ENCODE results near the gene EFNA1.
"Not testable (repeated sequence)": the region's sequence is repeated elsewhere in the genome, so short reads cannot be mapped to it uniquely, and the experiment has no call there.

The EFNA1 gene

DNA sequence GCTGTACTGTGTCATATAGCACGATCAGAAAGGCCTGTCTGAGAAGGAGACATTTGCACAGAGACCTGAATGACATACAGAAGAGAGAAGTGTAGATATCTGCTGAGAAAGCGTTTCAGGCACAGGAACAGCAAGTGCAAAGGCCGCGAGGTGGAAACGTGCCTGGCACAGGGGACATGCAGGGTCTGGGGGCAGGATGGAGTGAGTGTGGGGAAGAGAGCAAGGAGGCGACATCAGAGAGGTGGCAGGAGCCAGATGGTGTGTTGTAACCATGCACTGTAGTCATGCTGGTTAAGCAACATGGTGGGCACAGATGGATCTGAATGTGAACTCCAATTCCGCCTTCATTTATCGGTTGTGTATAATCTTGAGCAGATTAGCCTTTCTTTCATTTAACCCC is 32.5 kb downstream of the EFNA1 start:
- DNase-seq, result no peak

DNA sequence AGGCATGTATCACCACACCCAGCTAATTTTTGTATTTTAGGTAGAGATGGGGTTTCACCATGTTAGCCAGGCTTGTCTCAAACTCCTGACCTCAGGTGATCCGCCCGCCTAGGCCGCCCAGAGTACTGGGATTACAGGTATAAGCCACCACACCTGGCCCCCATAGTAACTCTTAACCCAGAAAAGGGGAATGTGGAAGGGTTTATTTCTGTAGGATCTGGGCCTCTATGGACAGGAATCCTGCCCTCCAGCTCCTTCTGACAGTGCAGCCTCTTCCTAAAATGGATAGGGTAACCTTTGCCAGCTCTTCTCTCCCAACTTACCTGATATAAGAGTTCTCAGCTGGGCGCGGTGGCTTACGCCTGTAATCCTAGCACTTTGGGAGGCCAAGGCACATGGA is 35.0 kb downstream of the EFNA1 start:
- not testable (repeated sequence) for DNase-seq

DNA sequence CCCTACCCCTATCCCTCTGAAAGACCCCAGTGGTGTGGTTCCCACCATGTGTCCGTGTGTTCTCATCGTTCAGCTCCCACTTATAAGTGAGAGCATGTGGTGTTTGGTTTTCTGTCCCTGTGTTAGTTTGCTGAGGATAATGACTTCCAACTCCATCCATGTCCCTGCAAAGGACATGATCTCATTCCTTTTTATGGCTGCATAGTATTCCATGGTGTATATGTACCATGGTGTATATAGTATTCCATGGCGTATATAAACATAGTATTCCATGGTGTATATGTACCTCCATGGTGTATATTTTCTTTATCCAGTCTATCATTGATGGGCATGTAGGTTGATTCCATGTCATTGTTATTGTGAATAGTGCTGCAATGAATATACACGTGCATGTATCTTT is 36.1 kb downstream of the EFNA1 start:
- DNase-seq, result not testable (repeated sequence)

DNA sequence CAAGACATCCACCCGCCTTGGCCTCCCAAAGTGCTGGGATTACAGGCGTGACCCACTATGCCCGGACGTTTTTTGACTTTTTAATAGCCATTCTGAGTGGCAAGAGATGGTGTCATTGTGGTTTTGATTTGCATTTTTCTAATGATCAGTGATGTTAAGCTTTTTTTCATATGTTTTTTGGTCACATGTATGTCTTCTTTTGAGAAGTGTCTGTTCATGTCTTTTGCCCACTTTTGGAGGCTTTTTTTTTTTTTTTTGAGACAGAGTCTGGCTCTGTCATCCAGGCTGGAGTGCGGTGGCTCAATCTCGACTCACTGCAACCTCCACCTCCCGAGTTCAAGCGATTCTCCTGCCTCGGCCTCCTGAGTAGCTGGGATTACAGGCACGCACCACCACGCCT is 36.9 kb downstream of the EFNA1 start:
- not testable (repeated sequence) for DNase-seq

DNA sequence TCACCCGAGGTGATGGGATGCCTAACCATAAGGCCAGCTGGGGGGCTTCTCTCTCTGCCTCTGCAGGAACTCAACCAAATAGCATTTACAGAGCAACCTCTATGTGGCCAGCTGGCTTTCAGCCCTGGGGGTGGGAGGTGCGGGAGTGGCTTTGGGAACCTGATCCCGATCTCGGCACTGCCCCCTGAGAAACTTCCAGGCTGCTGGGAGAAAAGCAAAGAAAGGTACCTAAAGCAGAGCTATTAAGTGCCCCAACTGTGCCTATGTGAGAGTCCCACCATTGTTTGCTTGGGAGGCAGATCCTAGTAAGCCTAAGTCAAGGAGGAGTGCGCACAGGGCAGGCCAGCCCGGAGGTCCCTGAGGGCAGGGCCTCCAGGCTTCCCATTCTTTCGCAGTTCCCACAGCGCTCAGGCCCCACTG is 38.4 kb downstream of the EFNA1 start:
- DNase-seq, result no peak

DNA sequence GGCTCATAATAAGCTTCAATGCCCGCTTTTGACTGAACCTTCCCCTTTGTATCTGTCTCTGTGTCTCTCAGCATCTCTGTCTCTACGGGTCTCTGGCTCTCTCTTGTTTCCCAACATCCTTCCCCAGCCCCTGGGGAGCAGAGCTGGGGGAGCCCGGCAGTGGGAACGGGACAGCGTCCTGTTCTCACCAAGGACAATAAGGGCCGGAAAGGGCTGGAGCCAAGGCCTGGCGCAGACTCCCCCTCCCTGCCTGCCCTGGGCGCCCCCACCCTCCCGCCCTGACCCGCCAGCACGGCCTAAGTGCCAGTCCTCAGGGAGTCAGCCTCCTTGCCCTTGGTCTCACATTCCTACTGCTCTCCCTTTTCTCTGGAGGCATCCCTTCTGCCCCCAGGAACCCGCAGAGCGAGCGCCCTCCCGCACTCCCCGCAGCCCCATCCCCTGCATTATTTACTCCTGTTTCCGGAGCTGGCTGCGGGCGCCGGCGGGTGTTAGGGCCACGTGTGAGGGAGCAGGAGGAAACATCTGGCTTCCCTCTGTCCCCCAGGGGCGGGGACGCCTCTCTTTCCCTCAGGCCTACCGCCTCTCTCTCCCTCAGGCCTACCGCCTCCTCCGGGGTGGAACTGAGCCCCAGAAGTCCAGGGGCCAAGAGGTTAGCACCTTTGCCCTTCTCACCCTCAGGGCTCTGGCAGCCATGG is 38.9 kb downstream of the EFNA1 start:
- DNase-seq, result peak; percentile 89 to 92

DNA sequence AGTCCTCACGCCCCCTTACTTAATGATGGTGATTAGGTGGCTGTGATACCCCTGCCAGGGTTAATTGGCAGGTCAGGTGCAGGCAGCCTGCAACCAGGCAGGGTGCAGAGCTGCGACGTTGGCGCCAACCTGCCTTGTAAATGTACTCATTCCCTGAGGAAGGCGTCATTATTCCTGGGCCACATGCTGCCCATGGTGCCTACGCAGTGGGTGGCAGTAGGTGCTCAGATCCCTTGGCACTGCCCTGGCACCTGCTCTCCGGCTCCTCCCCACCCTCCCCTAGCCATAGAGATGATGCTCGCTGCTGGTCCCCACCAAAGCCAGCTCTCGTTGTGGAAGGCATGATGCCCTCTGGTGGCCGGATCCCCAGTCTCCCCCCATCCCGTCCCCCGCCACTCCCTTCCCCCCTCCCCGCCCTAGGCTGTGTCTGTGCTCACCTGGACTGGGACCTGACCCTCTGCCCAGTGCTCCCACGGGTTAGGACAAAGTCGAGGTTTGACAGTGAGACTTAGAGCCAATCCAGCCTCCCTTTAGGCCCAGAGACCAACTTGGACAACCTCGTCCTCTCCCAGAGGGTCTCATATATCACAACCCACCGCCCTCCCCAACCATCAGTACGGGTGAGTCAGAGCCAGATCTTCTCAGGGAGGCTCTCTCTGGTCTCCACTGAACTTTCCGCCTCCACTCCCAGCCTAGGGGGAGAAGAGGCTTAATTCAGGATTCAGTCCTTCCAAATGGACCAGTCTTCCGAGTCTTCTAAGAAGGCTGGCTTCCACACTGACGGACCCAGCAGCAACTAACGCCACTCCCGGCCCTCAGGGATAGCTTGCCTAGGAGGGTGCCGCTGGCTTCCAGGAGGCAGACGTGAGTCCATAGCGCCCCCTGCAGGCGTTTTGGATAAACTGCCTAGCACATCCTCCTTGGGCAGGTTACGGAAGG is 39.8 kb downstream of the EFNA1 start:
- peak; percentile 68 to 91 for DNase-seq

DNA sequence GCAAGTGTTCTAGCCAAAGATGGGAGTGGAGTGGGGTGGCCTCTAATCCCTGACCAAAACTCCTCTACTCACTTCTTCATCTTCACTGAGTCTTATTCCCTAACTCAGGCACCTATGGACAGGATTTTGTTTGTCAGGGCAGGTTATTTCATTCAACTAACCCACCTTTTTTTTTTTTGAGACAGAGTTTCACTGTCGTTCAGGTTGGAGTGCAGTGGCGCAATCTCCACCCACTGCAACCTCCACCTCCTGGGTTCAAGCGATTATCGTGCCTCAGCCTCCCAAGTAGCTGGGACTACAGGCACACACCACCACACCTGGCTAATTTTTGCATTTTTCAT is 40.4 kb downstream of the EFNA1 start:
- not testable (repeated sequence) for DNase-seq

DNA sequence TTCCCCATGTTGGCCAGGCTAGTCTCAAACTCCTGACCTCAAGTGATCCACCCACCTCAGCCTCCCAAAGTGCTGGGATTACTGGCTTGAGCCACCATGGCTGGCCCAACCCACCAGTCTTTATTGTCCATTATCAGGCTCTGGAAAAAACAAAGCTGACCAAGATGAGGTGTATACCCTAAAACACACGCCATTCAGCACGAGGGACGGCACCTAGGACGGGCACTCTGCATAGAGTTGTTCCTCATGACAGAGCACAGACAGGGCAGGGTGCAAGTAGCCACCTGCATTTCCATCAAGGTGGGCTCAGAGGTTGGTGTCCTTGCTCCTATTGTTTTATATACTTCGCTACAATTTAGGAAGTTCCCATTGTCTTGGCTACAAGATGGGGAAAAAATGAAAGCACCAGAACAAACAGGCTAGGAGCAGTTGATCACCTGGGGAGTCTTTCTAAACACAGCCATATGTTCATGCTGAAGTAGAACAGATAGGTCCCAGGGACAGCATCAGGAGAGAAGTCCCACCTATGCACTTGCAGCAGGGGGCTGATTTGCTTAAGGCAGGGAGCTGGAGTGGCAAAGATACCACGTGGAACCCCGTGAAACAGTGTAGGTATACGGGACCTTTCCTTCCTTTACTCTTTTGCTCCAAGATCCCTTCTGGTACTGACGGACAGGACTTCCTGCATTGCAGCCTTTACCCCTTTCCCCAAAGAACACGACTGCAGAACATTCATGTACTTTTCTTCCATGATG is 41.0 kb downstream of the EFNA1 start:
- no peak for DNase-seq

DNA sequence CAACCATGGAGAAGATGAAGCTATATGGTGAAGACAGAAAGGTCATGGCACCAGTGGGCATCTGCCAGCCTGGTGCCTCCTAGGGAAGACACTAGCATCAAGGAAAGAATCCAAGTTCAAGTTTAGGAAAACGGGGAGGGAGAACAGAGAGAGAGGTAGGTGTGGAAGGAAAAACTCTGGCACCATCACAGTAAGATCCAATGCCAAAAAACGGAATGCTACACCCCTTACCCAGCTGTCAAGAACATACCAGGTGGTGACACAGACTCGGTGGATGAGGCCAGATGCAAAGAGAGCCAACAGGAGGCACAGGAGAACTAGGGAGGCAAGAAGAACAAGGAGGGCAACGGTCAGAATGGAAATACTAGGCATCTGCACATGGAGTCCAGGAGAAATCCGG is 41.9 kb downstream of the EFNA1 start:
- DNase-seq, result no peak

DNA sequence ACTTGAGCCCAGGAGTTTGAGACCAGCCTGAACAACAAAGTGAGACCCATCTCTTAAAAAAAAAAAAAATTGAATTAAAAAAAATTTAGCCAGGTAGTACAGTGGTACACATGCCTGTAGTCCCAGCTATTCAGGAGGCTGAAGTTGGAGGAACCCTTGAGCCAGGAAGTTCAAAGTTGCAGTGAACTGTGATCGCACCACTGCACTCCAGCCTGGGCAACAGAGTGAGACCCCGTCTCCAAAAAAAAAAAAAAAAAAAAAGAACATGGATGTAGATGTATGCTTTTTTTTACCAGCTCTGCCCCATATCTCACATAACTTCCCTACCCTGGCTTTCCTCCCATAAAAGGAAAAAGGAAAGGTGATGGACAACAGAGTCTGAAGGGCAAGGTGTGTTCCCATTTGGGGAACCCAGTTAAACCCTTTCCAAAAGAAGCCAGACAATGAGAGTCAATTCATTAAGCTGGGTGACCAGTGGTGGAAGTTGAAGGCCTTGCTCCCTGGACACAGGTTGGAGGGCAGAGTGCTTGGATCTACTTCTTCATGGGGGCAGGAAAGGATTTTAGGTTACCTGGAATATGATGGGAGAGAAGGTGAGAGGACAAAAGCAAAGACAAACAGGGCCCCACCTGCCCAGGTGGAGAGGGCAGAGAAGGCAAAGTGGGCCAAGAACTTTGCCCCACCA is 42.6 kb downstream of the EFNA1 start:
- DNase-seq, result no peak

DNA sequence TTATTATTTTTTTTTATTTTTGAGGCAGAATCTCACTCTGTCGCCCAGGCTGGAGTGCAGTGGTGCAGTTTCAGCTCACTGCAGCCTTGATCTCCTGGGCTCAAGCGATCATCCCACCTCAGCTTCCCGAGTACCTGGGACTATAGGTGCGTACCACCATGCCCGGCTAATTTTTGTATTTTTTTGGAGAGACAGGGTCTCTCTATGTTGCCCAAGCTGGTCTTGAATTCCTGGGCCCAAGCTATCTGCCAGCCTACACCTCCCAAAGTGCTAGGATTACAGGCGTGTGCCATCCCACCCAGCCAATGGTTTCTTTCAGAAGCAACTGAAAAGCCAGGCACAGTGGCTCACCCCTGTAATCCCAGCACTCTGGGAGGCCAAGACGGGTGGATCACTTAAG is 43.1 kb downstream of the EFNA1 start:
- DNase-seq, result no peak

DNA sequence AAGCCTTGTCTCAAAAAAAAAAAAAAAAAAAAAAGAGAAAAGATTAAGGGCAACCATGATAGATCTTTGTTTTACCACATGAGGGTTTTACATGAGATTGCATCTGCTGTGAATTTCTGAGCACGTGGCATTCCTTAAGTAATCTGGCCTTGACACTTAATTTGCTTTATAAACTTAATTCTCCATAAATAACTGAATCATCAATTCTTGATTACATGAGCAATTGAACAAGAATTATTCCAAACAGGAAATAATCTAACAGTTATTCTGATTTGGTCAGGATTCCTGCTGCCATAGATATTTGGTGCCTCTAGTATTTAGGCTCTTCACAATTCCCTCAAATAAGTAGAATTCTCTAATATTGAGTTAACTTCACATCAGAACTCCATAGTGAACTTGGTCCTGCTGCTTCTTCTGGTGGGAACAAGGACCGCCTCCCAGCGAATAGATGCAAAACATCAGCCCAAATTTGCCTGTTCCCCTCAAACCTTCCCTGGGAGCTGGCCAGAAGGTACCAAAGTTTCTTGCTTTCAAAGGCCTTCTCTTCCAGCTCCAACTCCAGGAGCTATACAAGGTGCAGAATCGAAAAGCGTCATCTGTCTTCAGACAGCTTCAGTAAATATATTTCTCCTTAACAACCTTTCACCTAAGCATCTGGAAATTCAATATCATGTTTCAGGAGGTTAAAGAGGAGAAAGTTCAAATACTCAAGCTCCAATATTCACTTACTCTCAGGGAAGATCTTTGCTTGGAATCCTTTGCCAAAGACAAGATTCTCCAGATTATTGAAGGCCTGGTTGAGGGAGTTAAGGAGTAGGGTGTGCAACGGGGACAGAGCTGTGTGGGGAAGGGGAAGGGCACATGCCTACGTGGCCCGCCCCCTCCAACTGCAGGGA is 44.4 kb downstream of the EFNA1 start:
- DNase-seq, result no peak

DNA sequence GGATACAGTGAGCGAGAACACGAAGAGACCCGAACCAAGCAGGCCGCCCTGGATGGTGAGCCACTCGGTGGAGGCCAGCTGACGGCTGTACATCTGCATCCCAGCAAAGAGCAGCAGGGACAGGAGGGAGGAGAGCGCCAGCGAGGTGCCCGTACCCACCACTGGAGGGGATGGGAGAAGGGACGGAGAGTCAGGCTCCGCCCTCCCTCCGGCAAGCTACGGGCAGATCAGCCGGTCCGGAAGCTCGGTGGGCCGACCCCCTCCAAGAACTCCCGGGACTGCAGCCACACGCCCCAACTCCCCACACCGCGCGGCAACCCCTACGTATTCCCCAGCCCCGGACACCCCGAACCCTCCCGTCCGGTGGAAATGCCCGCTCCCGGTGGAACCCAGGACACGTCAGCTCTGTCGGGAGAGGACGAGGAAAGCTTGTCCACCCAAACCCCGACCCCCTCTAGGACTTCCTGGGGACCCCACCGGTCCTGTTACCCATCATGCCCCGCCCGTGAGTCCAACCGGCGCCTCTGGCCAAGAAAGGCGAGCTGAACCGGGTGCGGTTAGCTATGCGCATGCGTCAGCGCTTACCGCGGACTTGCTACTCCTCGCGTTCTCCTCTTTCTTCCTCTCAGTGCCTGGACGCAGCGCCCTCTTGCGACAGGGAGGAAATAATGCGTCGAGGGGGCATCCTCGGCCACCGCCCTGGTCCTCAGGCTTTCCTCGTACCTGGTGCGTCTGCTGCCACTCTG is 45.2 kb downstream of the EFNA1 start, which contains the start of gene KRTCAP2:
TSS of gene KRTCAP2 (minus strand) at position 573 of the 746 bp plus-strand sequence. CDS start at position 493, 80 bp downstream.
- peak; percentile 96 for DNase-seq

DNA sequence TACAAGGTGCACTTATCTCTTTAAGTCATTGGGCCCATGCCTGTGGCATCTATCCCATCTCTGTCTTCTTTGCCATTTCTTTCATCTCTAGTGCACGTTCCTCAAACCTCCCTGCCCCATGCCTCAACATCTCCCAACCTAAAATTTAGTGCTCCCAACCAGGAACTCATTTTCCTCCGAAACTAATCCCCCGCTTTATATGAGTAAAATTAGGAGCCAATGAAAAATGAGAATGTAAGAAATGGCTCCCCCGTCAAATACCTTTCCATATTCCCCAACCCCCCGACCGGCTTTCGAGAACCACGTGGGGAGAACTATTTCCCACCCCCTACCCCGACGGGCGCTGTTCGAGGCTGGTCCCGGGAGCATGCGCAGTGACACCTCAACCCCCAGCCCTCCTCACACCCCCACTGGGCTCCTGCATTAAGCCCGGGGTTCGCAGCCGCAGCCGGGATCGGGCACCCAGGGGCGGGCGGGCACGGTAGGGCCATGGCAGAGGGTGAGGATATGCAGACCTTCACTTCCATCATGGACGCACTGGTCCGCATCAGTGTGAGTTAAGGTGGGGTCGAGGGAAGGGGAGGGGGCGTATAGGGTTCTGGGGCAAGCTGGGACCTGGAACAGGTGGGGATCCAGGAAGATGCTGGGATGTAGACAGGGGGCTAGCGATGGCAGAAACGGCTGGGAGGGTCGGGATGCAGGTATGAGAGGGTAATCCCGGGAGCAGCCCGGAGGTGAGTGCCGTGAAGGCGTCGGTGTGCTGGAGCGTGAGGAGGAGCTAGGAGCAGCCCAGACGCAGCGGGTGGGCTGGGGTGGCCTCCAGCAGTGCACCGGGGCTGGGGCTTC is 46.0 kb downstream of the EFNA1 start, which contains the start of gene TRIM46:
TSS of gene TRIM46 (plus strand) at position 372 of the 846 bp plus-strand sequence. CDS start at position 490, 118 bp downstream.
- DNase-seq, result peak; percentile 48 to 54

DNA sequence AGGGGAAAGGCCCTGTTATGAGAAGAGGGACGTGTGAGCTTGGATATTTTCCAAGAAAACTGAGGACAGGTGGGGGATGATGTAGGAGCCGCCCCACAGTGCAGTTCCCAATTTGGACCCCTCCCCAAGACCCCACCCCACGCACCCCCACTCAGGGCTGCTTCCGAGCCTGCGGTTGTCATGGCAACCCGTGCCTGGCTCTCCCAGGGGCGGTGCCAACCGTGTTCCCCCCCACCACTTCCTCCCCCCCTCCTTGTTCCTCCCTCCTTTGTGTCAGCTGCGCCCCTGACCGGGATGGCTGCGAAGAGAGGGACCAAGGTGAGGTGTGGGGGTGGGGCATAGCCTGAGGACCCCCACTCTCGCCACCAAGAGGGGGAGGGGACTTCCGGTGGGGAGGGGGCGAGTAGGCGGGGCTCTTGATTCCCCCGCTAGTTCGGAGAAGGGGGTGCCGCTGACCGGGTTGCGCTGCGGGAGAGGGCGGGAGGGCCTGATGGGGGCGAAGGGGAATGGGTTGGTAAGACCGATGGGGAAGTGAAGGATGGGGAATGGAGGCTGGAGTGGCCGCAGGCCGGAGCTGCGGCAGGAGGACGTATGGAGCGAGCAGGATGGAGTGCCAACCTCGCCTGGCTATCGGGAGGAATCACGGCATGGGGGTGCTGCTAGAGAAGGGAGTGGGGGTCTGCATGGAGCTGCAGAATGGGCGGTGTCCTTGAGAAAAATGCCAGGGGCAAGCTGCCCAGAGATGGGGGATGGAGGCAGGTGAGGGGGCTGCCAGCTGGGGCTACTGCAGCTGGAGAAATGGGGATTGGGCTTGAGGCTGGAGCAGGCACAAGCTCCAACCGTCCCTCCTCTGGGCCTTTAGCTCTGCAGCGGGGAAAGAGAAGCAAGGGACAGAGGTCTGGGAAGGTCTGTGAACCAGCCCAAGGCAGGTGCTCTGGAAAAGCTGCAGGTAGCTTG is 46.9 kb downstream of the EFNA1 start:
- no peak for DNase-seq

DNA sequence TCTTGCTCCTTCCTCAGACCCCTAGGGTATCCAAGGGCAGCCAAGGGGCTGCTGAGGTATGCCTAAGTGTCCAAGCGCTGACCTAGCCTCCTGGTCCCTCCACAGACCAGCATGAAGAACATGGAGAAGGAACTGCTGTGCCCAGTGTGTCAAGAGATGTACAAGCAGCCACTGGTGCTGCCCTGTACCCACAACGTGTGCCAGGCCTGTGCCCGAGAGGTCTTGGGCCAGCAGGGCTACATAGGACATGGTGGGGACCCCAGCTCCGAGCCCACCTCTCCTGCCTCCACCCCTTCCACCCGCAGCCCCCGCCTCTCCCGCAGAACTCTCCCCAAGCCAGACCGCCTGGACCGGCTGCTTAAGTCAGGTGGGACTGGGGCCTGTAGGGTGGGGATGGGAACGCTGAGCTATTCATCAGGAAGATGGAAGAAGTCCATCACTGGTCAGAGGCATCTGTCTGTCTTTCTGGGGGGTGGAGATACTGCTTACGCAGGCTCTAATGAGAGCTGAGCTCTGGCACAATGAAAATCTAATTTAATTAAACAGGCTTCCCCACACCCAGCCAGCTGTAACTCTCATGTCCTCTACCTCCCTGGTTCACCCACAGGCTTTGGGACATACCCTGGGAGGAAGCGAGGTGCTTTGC is 47.7 kb downstream of the EFNA1 start:
- no peak for DNase-seq

DNA sequence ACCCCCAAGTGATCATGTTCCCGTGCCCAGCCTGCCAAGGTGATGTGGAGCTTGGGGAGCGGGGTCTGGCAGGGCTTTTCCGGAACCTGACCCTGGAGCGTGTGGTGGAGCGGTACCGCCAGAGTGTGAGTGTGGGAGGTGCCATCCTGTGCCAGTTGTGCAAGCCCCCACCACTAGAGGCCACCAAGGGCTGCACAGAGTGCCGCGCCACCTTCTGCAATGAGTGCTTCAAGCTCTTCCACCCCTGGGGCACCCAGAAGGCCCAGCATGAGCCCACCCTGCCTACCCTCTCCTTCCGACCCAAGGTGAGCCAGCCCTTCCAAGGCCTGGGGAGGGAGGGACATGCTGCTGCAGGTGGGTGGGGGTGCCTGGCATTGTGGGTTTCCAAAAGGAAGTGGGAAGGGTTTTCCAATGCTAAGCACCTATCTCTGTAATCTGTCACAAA is 48.3 kb downstream of the EFNA1 start:
- DNase-seq, result peak; percentile 46 to 48

Data from Kasumi-1 (cell line).